Parathyroid adenoma (tissue), 2 donors: ENCODE results near the gene SMCO4.

Experiments used
- H2AFZ ChIP-seq: fragments of 300-600 bp; sonication (generic); one replicate; pipeline ENCODE4 v1.7.0; 2017; ENCODE audit warnings: antibody characterized with exemption, mild to moderate bottlenecking
- H3K27ac ChIP-seq: fragments of 300-600 bp; sonication (generic); one replicate; pipeline ENCODE4 v1.7.0; 2017
- H3K27me3 ChIP-seq: fragments of 300-600 bp; sonication (generic); one replicate; pipeline ENCODE4 v1.7.0; 2017; ENCODE audit warnings: low read length; ENCODE audit not compliant: control insufficient read depth, insufficient read depth
- H3K36me3 ChIP-seq: fragments of 300-600 bp; sonication (generic); one replicate; pipeline ENCODE4 v1.7.0; 2017; ENCODE audit warnings: low read length; ENCODE audit not compliant: control insufficient read depth, insufficient read depth
- H3K4me1 ChIP-seq: fragments of 300-600 bp; sonication (generic); one replicate; pipeline ENCODE4 v1.7.0; 2017; ENCODE audit warnings: control low read depth
- H3K4me2 ChIP-seq: fragments of 300-600 bp; sonication (generic); one replicate; pipeline ENCODE4 v1.7.0; 2017; ENCODE audit warnings: low read length
- H3K4me3 ChIP-seq: fragments of 300-600 bp; sonication (generic); one replicate; pipeline ENCODE4 v1.7.0; 2017; ENCODE audit warnings: low read depth, low read length
- H3K79me2 ChIP-seq: fragments of 300-600 bp; sonication (generic); one replicate; pipeline ENCODE4 v1.7.0; 2017; ENCODE audit warnings: control low read depth
- H3K9ac ChIP-seq: fragments of 300-600 bp; sonication (generic); one replicate; pipeline ENCODE4 v1.7.0; 2017; ENCODE audit warnings: mild to moderate bottlenecking
- H3K9me3 ChIP-seq: fragments of 300-600 bp; sonication (generic); one replicate; pipeline ENCODE4 v1.7.0; 2017; ENCODE audit warnings: low read length; ENCODE audit not compliant: control insufficient read depth
- CTCF ChIP-seq: fragments of 300-600 bp; sonication (generic); IDR thresholded peaks from one replicate; pipeline ENCODE4 v1.7.0; 2017; ENCODE audit warnings: antibody characterized with exemption, mild to moderate bottlenecking
- donor health status: primary hyperparathyroidism.

The SMCO4 gene

GRCh38 chr11:93541884-93542810 lies 1.0 kb downstream of the SMCO4 start:
- peak overlapping the region; percentile 47 for H3K27ac ChIP-seq
- peak overlapping the region; percentile 46 for H3K4me3 ChIP-seq
- H3K9me3 ChIP-seq: no peaks in the 10 kb centered on the region
- peak overlapping the region; percentile 74 for H2AFZ ChIP-seq
- H3K4me1 ChIP-seq: peaks cover 2% of the 10 kb centered on the region
- peak overlapping the region; percentile 65 for H3K4me2 ChIP-seq
- TF ChIP-seq CTCF: no peak
- no peaks in the 10 kb centered on the region for H3K27me3 ChIP-seq
- no peak overlapping the region for H3K9ac ChIP-seq
- no peaks in the 10 kb centered on the region for H3K79me2 ChIP-seq
- H3K36me3 ChIP-seq: no peaks in the 10 kb centered on the region

GRCh38 chr11:93540896-93541553 lies 2.2 kb downstream of the SMCO4 start:
- no peak overlapping the region for H3K4me2 ChIP-seq
- no peak for TF ChIP-seq CTCF
- no peaks in the 10 kb centered on the region for H3K36me3 ChIP-seq
- H2AFZ ChIP-seq: no peak overlapping the region
- H3K9me3 ChIP-seq: no peaks in the 10 kb centered on the region
- peaks cover 2% of the 10 kb centered on the region for H3K4me1 ChIP-seq
- no peaks in the 10 kb centered on the region for H3K79me2 ChIP-seq
- H3K9ac ChIP-seq: no peak overlapping the region
- H3K4me3 ChIP-seq: no peak overlapping the region
- H3K27ac ChIP-seq: no peak overlapping the region
- H3K27me3 ChIP-seq: no peaks in the 10 kb centered on the region

DNA sequence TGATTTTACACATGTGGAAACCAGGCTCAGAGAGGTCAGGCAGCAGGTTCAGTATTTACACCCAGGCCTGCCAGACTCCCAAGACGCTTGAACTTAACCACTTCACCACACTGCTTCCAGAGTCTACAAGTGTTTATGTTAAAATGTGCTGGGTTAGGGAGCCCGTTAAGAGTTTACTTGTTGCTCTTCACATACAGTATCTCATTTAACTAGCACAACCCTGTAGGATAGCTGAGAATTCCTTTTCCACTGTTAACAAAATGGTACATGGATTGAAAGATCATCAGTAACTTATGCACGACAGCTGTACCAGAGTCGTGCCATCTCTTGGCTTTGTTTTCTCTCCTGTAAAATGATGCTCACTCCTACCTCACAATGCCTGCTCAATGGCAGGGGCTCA lies 2.9 kb downstream of the SMCO4 start:
- no peak overlapping the region for H3K4me2 ChIP-seq
- H3K9ac ChIP-seq: no peak overlapping the region
- no peaks in the 10 kb centered on the region for H3K36me3 ChIP-seq
- H3K4me3 ChIP-seq: no peak overlapping the region
- no peaks in the 10 kb centered on the region for H3K9me3 ChIP-seq
- no peak overlapping the region for H2AFZ ChIP-seq
- peaks cover 2% of the 10 kb centered on the region for H3K4me1 ChIP-seq
- no peak overlapping the region for H3K27ac ChIP-seq
- no peaks in the 10 kb centered on the region for H3K27me3 ChIP-seq
- no peak for TF ChIP-seq CTCF
- H3K79me2 ChIP-seq: no peaks in the 10 kb centered on the region

GRCh38 chr11:93537767-93538261 lies 5.4 kb downstream of the SMCO4 start:
- no peak for TF ChIP-seq CTCF
- Histone ChIP-seq H3K4me3 (no peak overlapping the region), H3K4me2 (no peak overlapping the region), H3K27me3 (no peaks in the 10 kb centered on the region), H3K9me3 (no peaks in the 10 kb centered on the region), H3K4me1 (peaks cover 2% of the 10 kb centered on the region), H3K9ac (no peak overlapping the region), H3K79me2 (no peaks in the 10 kb centered on the region), H3K27ac (no peak overlapping the region), H2AFZ (no peak overlapping the region), H3K36me3 (no peaks in the 10 kb centered on the region)
